Activated CD4-positive, alpha-beta T cell treated with anti-CD3 and anti-CD28 coated beads, Interleukin-2, amount 50 U/mL, for 1 hour (primary cell): ENCODE results near the gene WDR91.

Experiments
- DNase-seq: peaks from one replicate; pipeline ENCODE4 v3.0.0-alpha.2; 2020

Gene WDR91

GRCh38 chr7:135159359-135160085, 51.8 kb downstream of the WDR91 start:
- DNase-seq: no peak

- no peak for DNase-seq
These were observed 52.5 kb downstream of the WDR91 start for GRCh38 chr7:135158874-135159273.

- no peak for DNase-seq
These were observed 53.1 kb downstream of the WDR91 start for GRCh38 chr7:135158141-135158655.

DNA sequence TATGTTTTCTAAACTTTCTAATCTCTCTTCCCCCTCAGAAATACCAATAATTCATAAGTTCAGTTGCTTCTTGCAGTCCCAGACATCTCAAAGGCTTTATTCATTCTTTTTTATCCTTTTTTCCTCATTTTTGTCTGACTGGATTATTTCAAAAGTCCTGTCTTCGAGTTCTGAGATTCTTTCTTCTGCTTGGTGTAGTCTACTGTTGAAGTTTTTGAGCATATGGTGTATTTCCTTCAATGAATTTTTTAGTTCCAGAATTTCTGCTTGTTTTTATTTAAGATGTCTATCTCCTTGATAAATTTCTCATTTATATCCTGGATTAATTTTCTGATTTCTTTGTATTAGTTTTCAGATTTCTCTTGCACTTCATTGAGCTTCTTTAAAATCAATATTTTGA, 55.0 kb downstream of the WDR91 start:
- DNase-seq: no peak

DNA sequence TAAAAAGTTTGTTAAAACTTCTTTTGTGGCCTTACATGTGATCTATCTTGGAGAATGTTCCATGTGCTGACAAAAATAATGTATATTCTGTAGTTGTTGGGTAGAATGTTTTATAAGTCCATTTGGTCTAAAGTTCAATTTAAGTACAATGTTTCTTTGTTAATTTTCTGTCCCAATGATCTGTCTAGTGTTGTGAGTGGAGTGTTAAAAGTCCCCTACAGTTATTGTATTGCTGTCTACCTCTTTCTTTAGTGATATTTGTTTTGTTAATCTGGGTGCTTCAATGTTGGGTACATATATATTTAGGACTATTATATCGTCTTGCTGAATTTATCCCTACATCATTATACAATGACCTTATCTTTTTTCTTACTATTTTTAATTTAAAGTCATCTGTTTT, 56.6 kb downstream of the WDR91 start:
- no peak for DNase-seq

GRCh38 chr7:135152442-135152841, 58.9 kb downstream of the WDR91 start:
- no peak for DNase-seq

- no peak for DNase-seq
These were observed 59.8 kb downstream of the WDR91 start for GRCh38 chr7:135151533-135151932.

DNA sequence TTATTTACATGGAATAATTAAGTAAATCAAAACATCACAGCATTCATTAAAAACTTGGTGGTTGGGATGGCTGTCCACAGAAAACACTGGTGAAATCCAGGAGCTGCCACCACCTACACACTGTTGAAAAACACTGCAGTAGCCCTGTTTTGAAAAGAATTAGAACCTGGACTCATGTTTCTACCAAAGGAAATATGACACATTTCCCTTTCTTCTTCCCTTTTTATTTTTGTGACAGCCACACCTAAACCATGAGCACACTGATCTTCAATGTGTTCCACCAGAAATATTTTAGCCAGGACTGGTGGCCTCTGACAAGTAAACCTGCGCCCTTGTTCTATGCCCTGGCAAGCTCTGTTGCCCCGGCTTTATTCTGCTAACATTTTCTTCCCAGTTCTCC, 60.2 kb downstream of the WDR91 start:
- no peak for DNase-seq

- no peak for DNase-seq
These were observed 61.1 kb downstream of the WDR91 start for GRCh38 chr7:135150072-135150782.

DNA sequence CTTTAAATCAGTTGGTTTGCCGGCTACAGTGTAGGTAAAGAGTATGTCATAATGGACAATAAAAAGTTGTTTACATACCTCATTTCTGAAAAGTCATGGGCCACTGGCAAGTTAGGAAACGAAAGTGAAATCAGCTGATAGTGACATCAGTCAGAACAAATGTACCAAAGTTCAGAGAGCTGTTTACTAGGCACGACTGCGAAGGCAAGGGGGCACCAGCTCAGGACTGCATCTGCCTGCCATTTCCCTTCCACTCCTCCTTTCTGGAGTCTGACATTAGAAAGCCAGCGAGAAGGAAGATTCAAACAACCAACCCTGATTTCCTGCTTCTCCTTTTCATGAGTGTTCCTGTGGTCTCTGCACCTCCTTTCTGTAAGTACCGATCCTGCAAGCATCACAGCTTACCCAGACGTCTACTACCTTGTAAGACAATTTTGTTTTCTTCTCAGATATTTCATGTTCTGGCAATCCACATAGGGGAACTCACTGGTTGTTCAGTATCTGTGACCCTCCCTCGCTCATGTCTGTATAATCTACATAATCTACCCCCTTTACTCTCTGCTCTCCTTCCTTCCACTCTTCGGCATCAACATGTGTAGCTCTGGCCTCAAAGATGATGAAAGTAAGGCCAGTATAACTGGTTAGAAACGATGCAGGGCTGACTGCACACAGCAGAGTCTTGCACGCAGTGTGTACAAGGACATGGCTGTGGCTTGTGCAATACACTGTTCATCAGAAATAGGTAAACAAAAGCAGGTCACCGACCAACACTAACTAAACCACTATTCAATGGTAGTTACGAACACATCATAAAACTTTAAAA, 63.2 kb downstream of the WDR91 start, which contains the start of gene TMEM140:
Gene TMEM140, plus strand, starts transcription at position 174 of the 823 bp plus-strand sequence. CDS start 16,370 bp downstream, outside the sequence.
- DNase-seq: peak; percentile 43

- no peak for DNase-seq
These were observed 63.9 kb downstream of the WDR91 start for GRCh38 chr7:135147341-135147898.

DNA sequence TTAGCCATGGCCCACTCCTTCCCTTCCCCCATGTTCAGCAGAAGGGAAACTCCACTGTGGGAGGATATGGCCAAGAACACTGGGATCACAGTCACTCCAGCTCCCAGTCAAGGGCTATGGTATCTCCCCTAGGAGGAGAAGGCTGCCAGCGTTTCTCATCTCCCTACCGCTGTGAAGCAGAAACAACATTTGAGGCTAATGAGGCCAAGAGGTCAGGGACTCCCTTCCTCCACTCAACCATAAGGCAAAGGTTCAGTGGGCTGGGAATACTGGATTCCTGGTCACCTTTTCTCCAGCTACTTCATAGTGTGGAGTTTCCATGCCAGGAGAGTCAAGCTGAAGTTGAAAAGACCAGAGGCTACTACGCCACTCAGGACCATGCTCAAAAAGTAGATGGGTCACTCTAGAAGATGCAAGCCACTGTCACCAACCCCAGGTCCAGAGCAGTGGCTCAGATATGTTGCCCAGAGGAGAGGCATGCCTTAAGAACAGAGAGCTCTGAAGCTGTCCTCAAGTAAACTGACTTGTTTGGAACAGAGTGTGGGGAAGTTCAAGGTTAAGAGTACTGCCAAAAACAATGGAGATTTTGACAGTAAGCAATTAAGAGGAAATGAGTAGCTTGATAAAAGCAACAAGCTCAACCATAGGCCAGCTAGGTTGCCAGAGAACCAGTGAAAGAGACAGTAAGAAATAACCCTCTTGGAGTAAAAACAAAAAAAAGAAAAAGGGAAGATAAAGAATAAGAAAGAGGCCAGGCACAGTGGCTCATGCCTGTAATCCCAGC, 67.2 kb downstream of the WDR91 start:
- DNase-seq: no peak
